GM12864 (cell line): ENCODE measurements around the gene STAMBPL1.

ENCODE experiments used
- DNase-seq: peaks from one replicate; pipeline ENCODE4 v3.0.0-alpha.2; 2011; ENCODE audit warnings: low read depth
- H3K4me3 ChIP-seq: 2 replicates; pipeline ENCODE4 v1.5.1; 2011; ENCODE audit warnings: mild to moderate bottlenecking, low read depth, low read length, control low read depth
- TF ChIP-seq, protein P1 (sequence below): IDR thresholded peaks from 2 replicates; pipeline ENCODE4 v1.5.1; 2011; ENCODE audit warnings: low read depth, mild to moderate bottlenecking, moderate library complexity, low read length, control low read depth, inconsistent platforms; ENCODE audit errors: missing control alignments

STAMBPL1 gene

GRCh38 chr10:88916986-88917385, 36.9 kb downstream of the STAMBPL1 start:
- H3K4me3 ChIP-seq, result no peak overlapping the region
- no peak for DNase-seq
- TF ChIP-seq, protein P1, sequence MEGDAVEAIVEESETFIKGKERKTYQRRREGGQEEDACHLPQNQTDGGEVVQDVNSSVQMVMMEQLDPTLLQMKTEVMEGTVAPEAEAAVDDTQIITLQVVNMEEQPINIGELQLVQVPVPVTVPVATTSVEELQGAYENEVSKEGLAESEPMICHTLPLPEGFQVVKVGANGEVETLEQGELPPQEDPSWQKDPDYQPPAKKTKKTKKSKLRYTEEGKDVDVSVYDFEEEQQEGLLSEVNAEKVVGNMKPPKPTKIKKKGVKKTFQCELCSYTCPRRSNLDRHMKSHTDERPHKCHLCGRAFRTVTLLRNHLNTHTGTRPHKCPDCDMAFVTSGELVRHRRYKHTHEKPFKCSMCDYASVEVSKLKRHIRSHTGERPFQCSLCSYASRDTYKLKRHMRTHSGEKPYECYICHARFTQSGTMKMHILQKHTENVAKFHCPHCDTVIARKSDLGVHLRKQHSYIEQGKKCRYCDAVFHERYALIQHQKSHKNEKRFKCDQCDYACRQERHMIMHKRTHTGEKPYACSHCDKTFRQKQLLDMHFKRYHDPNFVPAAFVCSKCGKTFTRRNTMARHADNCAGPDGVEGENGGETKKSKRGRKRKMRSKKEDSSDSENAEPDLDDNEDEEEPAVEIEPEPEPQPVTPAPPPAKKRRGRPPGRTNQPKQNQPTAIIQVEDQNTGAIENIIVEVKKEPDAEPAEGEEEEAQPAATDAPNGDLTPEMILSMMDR, result no peak

DNA sequence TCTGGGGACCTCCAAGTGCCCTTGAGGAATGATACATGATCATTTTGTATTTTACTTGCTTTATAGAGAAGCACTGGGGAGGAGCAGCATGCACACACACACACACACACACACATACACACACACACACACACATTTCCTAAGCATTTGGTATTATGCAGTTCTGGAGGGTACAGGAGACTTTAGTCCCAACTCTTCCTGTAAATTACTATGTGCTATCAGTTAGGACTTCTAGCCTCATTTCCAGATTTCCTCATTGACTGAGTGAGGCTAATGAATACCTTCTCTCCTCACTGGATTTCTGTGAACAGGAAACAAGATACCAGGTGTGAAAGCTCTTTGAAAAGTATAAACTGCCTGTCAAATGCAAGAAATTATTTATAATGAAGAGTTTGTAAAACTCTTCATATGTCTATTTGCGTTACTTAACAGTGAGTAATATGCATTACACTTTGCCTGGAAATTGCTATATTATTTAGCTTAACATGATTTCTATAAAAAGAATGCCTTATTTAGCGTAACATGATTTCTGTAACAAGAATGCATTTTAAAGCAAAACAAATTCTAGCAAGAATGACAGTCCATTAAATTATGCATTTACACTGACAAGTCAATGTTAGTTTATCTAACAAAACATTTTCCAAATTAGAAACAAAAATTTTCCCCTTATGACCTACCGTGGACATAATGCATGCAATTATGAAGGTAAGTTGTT, 38.3 kb downstream of the STAMBPL1 start:
- DNase-seq, result no peak
- H3K4me3 ChIP-seq, result no peak overlapping the region
- TF ChIP-seq, protein P1, result no peak

- no peak overlapping the region for H3K4me3 ChIP-seq
- no peak for DNase-seq
- TF ChIP-seq, protein P1, result no peak
Observed at GRCh38 chr10:88919041-88919440, 39.0 kb downstream of the STAMBPL1 start.

GRCh38 chr10:88920198-88920597, 40.2 kb downstream of the STAMBPL1 start:
- TF ChIP-seq, protein P1, result no peak
- no peak overlapping the region for H3K4me3 ChIP-seq
- DNase-seq, result no peak

DNA sequence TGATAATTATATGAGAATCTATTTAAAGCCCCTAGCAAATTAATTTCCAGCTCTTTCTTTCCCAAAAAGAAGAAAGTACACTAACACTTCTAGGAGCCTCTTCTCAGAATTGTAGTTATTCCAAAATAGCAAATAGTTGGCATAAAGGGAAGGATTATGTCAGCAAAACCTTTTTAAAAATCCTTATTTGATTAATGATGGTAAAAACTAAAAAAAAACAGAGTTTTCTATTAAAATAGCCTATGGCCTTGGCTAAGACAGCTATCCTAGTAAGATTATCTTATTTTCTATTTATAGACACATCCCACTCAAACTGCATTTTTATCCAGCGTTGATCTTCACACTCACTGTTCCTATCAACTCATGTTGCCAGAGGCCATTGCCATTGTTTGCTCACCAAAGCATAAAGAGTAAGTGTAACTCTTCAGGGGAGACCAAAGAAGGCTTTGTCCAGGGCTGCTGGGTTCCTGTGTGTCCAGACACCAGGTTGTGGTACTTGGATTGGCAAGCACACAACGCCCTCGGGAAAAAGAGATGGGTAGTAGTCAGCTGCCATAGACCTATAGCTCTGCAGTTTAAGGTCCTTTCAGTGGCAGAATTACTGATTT, 41.0 kb downstream of the STAMBPL1 start:
- no peak for DNase-seq

GRCh38 chr10:88922041-88922440, 42.0 kb downstream of the STAMBPL1 start:
- TF ChIP-seq, protein P1, result no peak
- DNase-seq, result no peak
- H3K4me3 ChIP-seq, result no peak overlapping the region

More for the DNA sequence above, 41.0 kb downstream of the STAMBPL1 start:
- no peak overlapping the region for H3K4me3 ChIP-seq
- TF ChIP-seq, protein P1, result no peak
